ENCODE data around the gene POLG.
"Not testable (repeated sequence)": the region's sequence is repeated elsewhere in the genome, so short reads cannot be mapped to it uniquely, and the experiment has no call there.

Gene POLG

GRCh38 chr15:89291934-89292438 is 42.6 kb downstream of the POLG start:
- Histone ChIP-seq H4K20me1 (ENCODE audit: insufficient read depth) (no peaks in the 10 kb centered on the region), H3K36me3 (ENCODE audit: insufficient read depth) (no peaks in the 10 kb centered on the region), H2AFZ (ENCODE audit: low read depth) (no peak overlapping the region), H3K79me2 (ENCODE audit: insufficient read depth, low read depth) (no peaks in the 10 kb centered on the region), H3K9ac (no peak overlapping the region), H3K4me1 (ENCODE audit: low read depth, poor library complexity, severe bottlenecking) (no peaks in the 10 kb centered on the region), H3K4me3 (IDR thresholded peaks at IDR 0.05; ENCODE audit: insufficient read depth, low read depth, low read length) (no peak overlapping the region), H3K4me2 (no peak overlapping the region), H3K27me3 (ENCODE audit: insufficient read depth, low read depth) (no peaks in the 10 kb centered on the region), H3K27ac (no peak overlapping the region)
- TF ChIP-seq, protein P1, sequence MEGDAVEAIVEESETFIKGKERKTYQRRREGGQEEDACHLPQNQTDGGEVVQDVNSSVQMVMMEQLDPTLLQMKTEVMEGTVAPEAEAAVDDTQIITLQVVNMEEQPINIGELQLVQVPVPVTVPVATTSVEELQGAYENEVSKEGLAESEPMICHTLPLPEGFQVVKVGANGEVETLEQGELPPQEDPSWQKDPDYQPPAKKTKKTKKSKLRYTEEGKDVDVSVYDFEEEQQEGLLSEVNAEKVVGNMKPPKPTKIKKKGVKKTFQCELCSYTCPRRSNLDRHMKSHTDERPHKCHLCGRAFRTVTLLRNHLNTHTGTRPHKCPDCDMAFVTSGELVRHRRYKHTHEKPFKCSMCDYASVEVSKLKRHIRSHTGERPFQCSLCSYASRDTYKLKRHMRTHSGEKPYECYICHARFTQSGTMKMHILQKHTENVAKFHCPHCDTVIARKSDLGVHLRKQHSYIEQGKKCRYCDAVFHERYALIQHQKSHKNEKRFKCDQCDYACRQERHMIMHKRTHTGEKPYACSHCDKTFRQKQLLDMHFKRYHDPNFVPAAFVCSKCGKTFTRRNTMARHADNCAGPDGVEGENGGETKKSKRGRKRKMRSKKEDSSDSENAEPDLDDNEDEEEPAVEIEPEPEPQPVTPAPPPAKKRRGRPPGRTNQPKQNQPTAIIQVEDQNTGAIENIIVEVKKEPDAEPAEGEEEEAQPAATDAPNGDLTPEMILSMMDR (conservative IDR thresholded peaks at IDR 0.05; ENCODE audit: low read depth, low read length), result no peak

- Histone ChIP-seq H2AFZ (ENCODE audit: low read depth) (no peak overlapping the region), H3K27me3 (ENCODE audit: insufficient read depth, low read depth) (no peaks in the 10 kb centered on the region), H3K36me3 (ENCODE audit: insufficient read depth) (no peaks in the 10 kb centered on the region), H3K4me3 (IDR thresholded peaks at IDR 0.05; ENCODE audit: insufficient read depth, low read depth, low read length) (no peak overlapping the region), H4K20me1 (ENCODE audit: insufficient read depth) (no peaks in the 10 kb centered on the region), H3K9ac (no peak overlapping the region), H3K27ac (no peak overlapping the region), H3K79me2 (ENCODE audit: insufficient read depth, low read depth) (no peaks in the 10 kb centered on the region), H3K4me1 (ENCODE audit: low read depth, poor library complexity, severe bottlenecking) (no peaks in the 10 kb centered on the region), H3K4me2 (no peak overlapping the region)
- TF ChIP-seq, protein P1 (conservative IDR thresholded peaks at IDR 0.05; ENCODE audit: low read depth, low read length), result no peak
These were observed 51.4 kb downstream of the POLG start for GRCh38 chr15:89283201-89283600.

DNA sequence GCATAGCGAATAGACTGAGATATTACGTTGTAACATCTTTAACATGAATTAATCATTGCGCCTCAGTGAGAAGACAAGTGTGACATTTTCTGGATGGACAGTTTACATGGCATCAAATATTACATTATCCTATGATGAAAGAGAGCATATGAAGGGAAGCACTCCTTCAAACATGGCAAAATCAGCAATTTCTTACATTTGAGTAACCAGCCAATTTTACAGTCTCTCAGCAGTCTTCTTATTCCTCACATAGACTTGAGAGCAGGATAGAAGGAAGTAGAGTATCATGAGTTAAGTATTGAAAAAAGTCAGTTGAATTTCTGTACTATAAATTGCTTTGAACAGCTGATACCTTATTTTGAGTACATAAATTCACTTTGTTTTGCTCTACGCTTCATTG is 52.0 kb downstream of the POLG start:
- Histone ChIP-seq H3K9ac (no peak overlapping the region), H3K4me3 (IDR thresholded peaks at IDR 0.05; ENCODE audit: insufficient read depth, low read depth, low read length) (no peak overlapping the region), H3K4me1 (ENCODE audit: low read depth, poor library complexity, severe bottlenecking) (no peaks in the 10 kb centered on the region), H3K27ac (no peak overlapping the region), H3K79me2 (ENCODE audit: insufficient read depth, low read depth) (no peaks in the 10 kb centered on the region), H4K20me1 (ENCODE audit: insufficient read depth) (no peaks in the 10 kb centered on the region), H2AFZ (ENCODE audit: low read depth) (no peak overlapping the region), H3K27me3 (ENCODE audit: insufficient read depth, low read depth) (no peaks in the 10 kb centered on the region), H3K4me2 (no peak overlapping the region), H3K36me3 (ENCODE audit: insufficient read depth) (no peaks in the 10 kb centered on the region)
- TF ChIP-seq, protein P1 (conservative IDR thresholded peaks at IDR 0.05; ENCODE audit: low read depth, low read length), result no peak

DNA sequence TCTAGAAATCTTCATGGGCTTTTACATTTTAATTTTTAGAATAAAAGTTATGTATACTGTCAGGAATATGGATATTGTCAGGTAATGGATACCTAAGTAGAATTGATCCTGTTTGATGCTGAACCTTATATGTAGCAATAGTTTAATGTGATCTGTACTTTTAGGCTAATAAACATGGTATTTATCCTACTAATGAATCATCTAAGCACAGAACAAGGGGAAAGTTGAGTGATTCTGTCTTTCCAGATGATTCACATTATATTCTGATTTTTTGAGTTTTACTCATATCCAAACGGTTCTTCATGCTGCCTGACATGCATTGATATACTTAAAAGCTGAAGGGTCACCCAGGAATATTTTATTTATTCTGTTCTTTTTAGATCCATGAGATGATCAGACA is 56.3 kb downstream of the POLG start:
- Histone ChIP-seq H2AFZ (ENCODE audit: low read depth) (no peak overlapping the region), H3K36me3 (ENCODE audit: insufficient read depth) (no peaks in the 10 kb centered on the region), H3K4me3 (IDR thresholded peaks at IDR 0.05; ENCODE audit: insufficient read depth, low read depth, low read length) (no peak overlapping the region), H3K27ac (no peak overlapping the region), H3K9ac (no peak overlapping the region), H4K20me1 (ENCODE audit: insufficient read depth) (no peaks in the 10 kb centered on the region), H3K4me2 (no peak overlapping the region), H3K4me1 (ENCODE audit: low read depth, poor library complexity, severe bottlenecking) (no peaks in the 10 kb centered on the region), H3K79me2 (ENCODE audit: insufficient read depth, low read depth) (no peaks in the 10 kb centered on the region), H3K27me3 (ENCODE audit: insufficient read depth, low read depth) (no peaks in the 10 kb centered on the region)
- TF ChIP-seq, protein P1 (conservative IDR thresholded peaks at IDR 0.05; ENCODE audit: low read depth, low read length), result no peak

DNA sequence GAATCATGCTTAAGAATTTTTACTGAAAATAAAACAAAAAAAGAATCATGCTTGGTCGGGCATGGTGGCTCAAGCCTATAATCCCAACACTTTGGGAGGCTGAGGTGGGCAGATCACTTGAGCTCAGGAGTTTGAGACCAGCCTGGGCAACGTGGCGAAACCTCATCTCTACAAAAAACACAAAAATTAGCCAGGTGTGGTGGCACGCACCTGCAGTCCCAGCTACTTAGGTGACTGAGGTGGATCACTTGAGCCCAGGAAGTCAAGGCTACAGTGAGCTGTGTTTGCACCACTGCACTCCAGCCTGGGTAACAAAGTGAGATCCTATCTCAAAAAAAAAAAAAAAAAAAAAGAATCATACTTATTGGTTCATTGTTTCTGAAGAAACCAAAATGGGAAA is 57.3 kb downstream of the POLG start:
- H3K36me3 ChIP-seq (ENCODE audit: insufficient read depth); H3K4me1 ChIP-seq (ENCODE audit: low read depth, poor library complexity, severe bottlenecking); H3K27ac ChIP-seq: not testable (repeated sequence)

More for the DNA sequence above, 57.3 kb downstream of the POLG start:
- H4K20me1 ChIP-seq (ENCODE audit: insufficient read depth); H2AFZ ChIP-seq (ENCODE audit: low read depth); H3K4me2 ChIP-seq; H3K79me2 ChIP-seq (ENCODE audit: insufficient read depth, low read depth); H3K9ac ChIP-seq; H3K4me3 ChIP-seq (IDR thresholded peaks at IDR 0.05; ENCODE audit: insufficient read depth, low read depth, low read length); H3K27me3 ChIP-seq (ENCODE audit: insufficient read depth, low read depth): not testable (repeated sequence)
